Epithelial cell of proximal tubule (primary cell): ENCODE measurements around the gene CCDC60. TPM values are rescaled to one million over a fixed set of nuclear protein-coding genes. Genes with fewer than 3 reads are reported as not detected.

ENCODE experiments used
- DNase-seq: peaks from one replicate; pipeline ENCODE4 v3.0.0-alpha.2; 2011; ENCODE audit warnings: low read depth
- H3K4me3 ChIP-seq: 2 replicates; pipeline ENCODE4 v1.5.1; 2011; ENCODE audit warnings: low read depth, mild to moderate bottlenecking, low read length
- CTCF ChIP-seq: conservative IDR thresholded peaks from 2 replicates; pipeline ENCODE4 v1.5.1; 2012; ENCODE audit warnings: low read depth, mild to moderate bottlenecking, low read length
- total RNA-seq: library from RNA; depleted of rRNA; stranded (reverse); fragments of >200 nt; gene quantifications from 2 replicates; pipeline ENCODE4 v1.2.3, GENCODE V29; 2015

The CCDC60 gene
- total RNA-seq, 1 donor from 2014 or later: not detected

- no peak for DNase-seq
- no peak overlapping the region for H3K4me3 ChIP-seq
- no peak for TF ChIP-seq CTCF
Observed at GRCh38 chr12:119461636-119462214, 127.2 kb downstream of the CCDC60 start.

GRCh38 chr12:119463211-119463926 is 128.8 kb downstream of the CCDC60 start:
- TF ChIP-seq CTCF: no peak
- no peak for DNase-seq
- no peak overlapping the region for H3K4me3 ChIP-seq

GRCh38 chr12:119468296-119468695 is 133.8 kb downstream of the CCDC60 start:
- DNase-seq: no peak
- H3K4me3 ChIP-seq: no peak overlapping the region
- TF ChIP-seq CTCF: no peak

GRCh38 chr12:119475650-119476049 is 141.1 kb downstream of the CCDC60 start:
- DNase-seq: no peak
- TF ChIP-seq CTCF: no peak

GRCh38 chr12:119476951-119477350 is 142.4 kb downstream of the CCDC60 start:
- H3K4me3 ChIP-seq: no peak overlapping the region
- TF ChIP-seq CTCF: no peak

More at GRCh38 chr12:119475650-119476049, 141.1 kb downstream of the CCDC60 start:
- no peak overlapping the region for H3K4me3 ChIP-seq

GRCh38 chr12:119479121-119479561 is 144.6 kb downstream of the CCDC60 start:
- no peak for TF ChIP-seq CTCF
- H3K4me3 ChIP-seq: no peak overlapping the region
- no peak for DNase-seq

More at GRCh38 chr12:119476951-119477350, 142.4 kb downstream of the CCDC60 start:
- no peak for DNase-seq
